CD14-positive monocyte (primary cell): ENCODE measurements around the gene ODC1. TPM values are rescaled to one million over a fixed set of nuclear protein-coding genes. Genes with fewer than 3 reads are reported as not detected.

Experiments used
- DNase-seq, 3 donors: peaks; one replicate each; pipeline ENCODE4 v3.0.0-alpha.2; 2011 to 2022
- H2AFZ ChIP-seq: 2 replicates; pipeline ENCODE4 v1.6.0; 2012; ENCODE audit warnings: mild to moderate bottlenecking, low read depth, low read length, inconsistent platforms; ENCODE audit not compliant: insufficient read depth, poor library complexity, severe bottlenecking
- H3K27ac ChIP-seq, 2 donors: 1 replicate in 1 of 2; 2 replicates in 1 of 2; pipeline ENCODE4 v1.5.1; 2012 to 2013; ENCODE audit warnings: low read length in 2 of 2, control low read depth in 1 of 2, inconsistent platforms in 1 of 2, low read depth in 1 of 2, mild to moderate bottlenecking in 1 of 2
- H3K27me3 ChIP-seq, 2 donors: one replicate each; pipeline versions ENCODE4 v1.6.0 to v1.6.1; 2011 to 2013; ENCODE audit warnings: low read length in 2 of 2; ENCODE audit not compliant: control insufficient read depth in 2 of 2, insufficient read depth in 2 of 2
- H3K36me3 ChIP-seq, 2 donors: replicated peaks in 1 of 2; 1 replicate in 1 of 2; 2 replicates in 1 of 2; pipeline versions ENCODE4 v1.5.1 to v1.6.1; 2012 to 2013; ENCODE audit warnings: low read length in 2 of 2, control low read depth in 1 of 2, inconsistent platforms in 1 of 2, mild to moderate bottlenecking in 1 of 2; ENCODE audit not compliant: insufficient read depth in 2 of 2, control insufficient read depth in 1 of 2
- H3K4me1 ChIP-seq, 2 donors: 1 replicate in 1 of 2; 2 replicates in 1 of 2; pipeline versions ENCODE4 v1.5.1 to v1.6.1; 2012 to 2013; ENCODE audit warnings: low read length in 2 of 2, control low read depth in 1 of 2, inconsistent platforms in 1 of 2, mild to moderate bottlenecking in 1 of 2, moderate library complexity in 1 of 2; ENCODE audit not compliant: insufficient read depth in 2 of 2, control insufficient read depth in 1 of 2
- H3K4me2 ChIP-seq: replicated peaks from 2 replicates; pipeline ENCODE3; 2012; ENCODE audit warnings: low read length, moderate library complexity, mild to moderate bottlenecking; ENCODE audit not compliant: poor library complexity, severe bottlenecking; ENCODE audit errors: extremely low read depth
- H3K4me3 ChIP-seq, 3 experiments: fragments of 200-600 bp in 1 of 3; sonication (generic) in 1 of 3; replicated peaks in 1 of 3; 1 replicate in 2 of 3; 2 replicates in 1 of 3; pipeline ENCODE4 v1.5.1; 2011 to 2013; ENCODE audit warnings: low read length in 3 of 3, mild to moderate bottlenecking in 3 of 3, control low read depth in 2 of 3, low read depth in 2 of 3, inconsistent platforms in 1 of 3, moderate library complexity in 1 of 3
- H3K79me2 ChIP-seq: 2 replicates; pipeline ENCODE4 v1.6.0; 2012; ENCODE audit warnings: mild to moderate bottlenecking, control low read depth, inconsistent platforms, low read length, moderate library complexity; ENCODE audit not compliant: insufficient read depth
- H3K9ac ChIP-seq: 2 replicates; pipeline ENCODE4 v1.6.0; 2017; ENCODE audit warnings: low read length, mild to moderate bottlenecking; ENCODE audit not compliant: insufficient read depth, poor library complexity, severe bottlenecking
- H3K9me3 ChIP-seq, 2 donors: replicated peaks in 1 of 2; 1 replicate in 1 of 2; 2 replicates in 1 of 2; pipeline versions ENCODE4 v1.5.1 to v1.6.1; 2012 to 2013; ENCODE audit warnings: low read length in 2 of 2, control low read depth in 1 of 2; ENCODE audit not compliant: control insufficient read depth in 1 of 2, insufficient read depth in 1 of 2
- H4K20me1 ChIP-seq: 2 replicates; pipeline ENCODE4 v1.6.0; 2012; ENCODE audit warnings: mild to moderate bottlenecking, low read length, control low read depth, moderate library complexity; ENCODE audit not compliant: insufficient read depth
- H3K27ac Mint-ChIP-seq, 7 donors: one replicate each; pipeline ENCODE4 v1.8.0; 2020; ENCODE audit warnings: mild to moderate bottlenecking in 7 of 7, mixed read lengths in 7 of 7, moderate library complexity in 6 of 7, inconsistent platforms in 2 of 7
- H3K27me3 Mint-ChIP-seq, 3 donors: one replicate each; pipeline ENCODE4 v1.8.0; 2021 to 2022; ENCODE audit warnings: low read depth in 3 of 3, mild to moderate bottlenecking in 3 of 3, mixed read lengths in 3 of 3, moderate library complexity in 3 of 3, inconsistent platforms in 1 of 3
- H3K36me3 Mint-ChIP-seq, 2 donors: one replicate each; pipeline ENCODE4 v1.8.0; 2020; ENCODE audit warnings: mixed read lengths in 2 of 2, inconsistent platforms in 1 of 2, mild to moderate bottlenecking in 1 of 2
- H3K4me1 Mint-ChIP-seq: one replicate; pipeline ENCODE4 v1.8.0; 2020; ENCODE audit warnings: mild to moderate bottlenecking, mixed read lengths
- H3K4me3 Mint-ChIP-seq, 2 donors: one replicate each; pipeline ENCODE4 v1.8.0; 2020; ENCODE audit warnings: mild to moderate bottlenecking in 2 of 2, mixed read lengths in 2 of 2, moderate library complexity in 1 of 2
- H3K9me3 Mint-ChIP-seq, 7 donors: one replicate each; pipeline ENCODE4 v1.8.0; 2020 to 2022; ENCODE audit warnings: mixed read lengths in 7 of 7, mild to moderate bottlenecking in 6 of 7, moderate library complexity in 6 of 7, inconsistent platforms in 2 of 7
- WGBS: methylation state at CpG from one replicate; pipeline ENCODE4 v1.1.5; 2013; ENCODE audit warnings: missing lambda C conversion rate; ENCODE audit not compliant: insufficient coverage; 5-methylcytosine and 5-hydroxymethylcytosine counted together
- intact Hi-C, 2 donors: fragments of 100-400 bp; cut with micrococcal nuclease; formaldehyde crosslinking; loops; one replicate each; pipeline versions ENCODE4 v1.15.0 to v1.15.1; 2023
- polyA plus RNA-seq, 3 donors: library from polyadenylated mRNA; depleted of rRNA in 1 of 3; unstranded in 2 of 3; stranded (reverse) in 1 of 3; fragments of 300-500 nt in 2 of 3; fragments of >200 nt in 1 of 3; fragmentation: Illumina TruSeq in 2 of 3; gene quantifications; 1 replicate in 2 of 3; 2 replicates in 1 of 3; pipeline ENCODE4 v1.2.3, GENCODE V29; 2012 to 2021
- TF ChIP-seq, protein P1 (sequence below): fragments of 200-600 bp; IDR thresholded peaks from one replicate; pipeline ENCODE4 v1.8.0; 2022; ENCODE audit warnings: antibody characterized with exemption, mild to moderate bottlenecking

The ODC1 gene
- polyA plus RNA-seq, 3 donors = 22.7 to 27.3 (median 23.6) TPM

DNA sequence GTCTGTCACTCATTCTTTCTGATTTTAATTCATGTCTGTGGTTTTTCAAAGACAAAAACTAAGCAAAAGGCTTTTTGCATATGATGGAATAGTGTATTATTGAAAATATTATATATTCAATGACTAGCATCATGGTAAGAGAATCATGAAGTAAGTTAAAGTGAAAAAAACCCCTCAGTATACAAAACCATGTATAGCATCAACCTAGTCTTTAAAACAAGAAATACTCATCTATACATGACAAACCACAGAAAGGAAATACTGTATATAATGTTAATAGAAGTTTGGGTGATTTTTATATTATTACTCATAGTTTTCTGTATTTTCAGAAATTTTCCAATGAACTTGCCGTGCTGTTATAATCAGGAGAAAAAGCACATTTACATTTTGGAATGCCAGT is 38.0 kb upstream of the ODC1 start:
- H3K4me3 ChIP-seq = no peak overlapping the region
- no peak for DNase-seq
- H4K20me1 ChIP-seq = no peaks in the 10 kb centered on the region
- Mint-ChIP-seq H3K27me3 (peaks cover 12 to 29% (median 15%) of the 10 kb centered on the region in 3 donors), H3K4me1 (no peaks in the 10 kb centered on the region), H3K4me3 (no peak overlapping the region), H3K36me3 (no peaks in the 10 kb centered on the region), H3K9me3 (peaks cover 0 to 2% (median 0%) of the 10 kb centered on the region in 7 donors), H3K27ac (no peak overlapping the region)
- H3K27me3 ChIP-seq = peaks cover 0 to 8% of the 10 kb centered on the region in 2 donors
- H3K9ac ChIP-seq = no peak overlapping the region
- no peak overlapping the region for H3K27ac ChIP-seq
- H3K36me3 ChIP-seq = no peaks in the 10 kb centered on the region
- no peaks in the 10 kb centered on the region for H3K9me3 ChIP-seq
- TF ChIP-seq, protein P1, sequence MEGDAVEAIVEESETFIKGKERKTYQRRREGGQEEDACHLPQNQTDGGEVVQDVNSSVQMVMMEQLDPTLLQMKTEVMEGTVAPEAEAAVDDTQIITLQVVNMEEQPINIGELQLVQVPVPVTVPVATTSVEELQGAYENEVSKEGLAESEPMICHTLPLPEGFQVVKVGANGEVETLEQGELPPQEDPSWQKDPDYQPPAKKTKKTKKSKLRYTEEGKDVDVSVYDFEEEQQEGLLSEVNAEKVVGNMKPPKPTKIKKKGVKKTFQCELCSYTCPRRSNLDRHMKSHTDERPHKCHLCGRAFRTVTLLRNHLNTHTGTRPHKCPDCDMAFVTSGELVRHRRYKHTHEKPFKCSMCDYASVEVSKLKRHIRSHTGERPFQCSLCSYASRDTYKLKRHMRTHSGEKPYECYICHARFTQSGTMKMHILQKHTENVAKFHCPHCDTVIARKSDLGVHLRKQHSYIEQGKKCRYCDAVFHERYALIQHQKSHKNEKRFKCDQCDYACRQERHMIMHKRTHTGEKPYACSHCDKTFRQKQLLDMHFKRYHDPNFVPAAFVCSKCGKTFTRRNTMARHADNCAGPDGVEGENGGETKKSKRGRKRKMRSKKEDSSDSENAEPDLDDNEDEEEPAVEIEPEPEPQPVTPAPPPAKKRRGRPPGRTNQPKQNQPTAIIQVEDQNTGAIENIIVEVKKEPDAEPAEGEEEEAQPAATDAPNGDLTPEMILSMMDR = no peak
- H3K4me1 ChIP-seq = no peaks in the 10 kb centered on the region
- no peak overlapping the region for H2AFZ ChIP-seq
- H3K79me2 ChIP-seq = no peaks in the 10 kb centered on the region
- no CpG with 5 or more reads among the region's 1 CpG for WGBS
- H3K4me2 ChIP-seq = no peak overlapping the region
- intact Hi-C loops = no loop called here

DNA sequence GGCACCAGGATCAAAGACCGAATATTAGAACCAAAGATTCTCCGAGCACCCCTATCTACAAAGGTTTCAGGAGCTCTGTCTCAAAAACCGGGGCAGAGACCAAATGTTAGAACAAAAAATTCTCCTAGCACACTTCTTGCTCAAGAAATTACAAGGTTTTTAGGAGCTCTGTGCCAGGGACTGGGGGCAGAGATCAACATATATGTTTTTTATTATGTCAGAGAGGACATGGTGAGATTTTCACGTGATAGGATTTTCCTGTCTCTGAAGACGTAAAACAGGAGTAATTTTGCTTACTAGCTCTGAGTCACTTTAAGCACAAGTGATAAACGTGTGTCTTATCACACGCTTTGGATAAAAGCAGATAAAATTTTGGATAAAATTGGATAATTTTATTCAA is 34.8 kb upstream of the ODC1 start:
- WGBS = 70% methylated on average over 2 of the region's 7 CpGs
- intact Hi-C loops = no loop called here
- TF ChIP-seq, protein P1 = no peak

More for the DNA sequence above, 34.8 kb upstream of the ODC1 start:
- Histone ChIP-seq H3K27me3 (peaks cover 0 to 8% of the 10 kb centered on the region in 2 donors), H3K4me3 (no peak overlapping the region), H3K9me3 (no peaks in the 10 kb centered on the region), H3K27ac (no peak overlapping the region), H4K20me1 (no peaks in the 10 kb centered on the region), H3K9ac (no peak overlapping the region), H3K4me2 (no peak overlapping the region), H3K4me1 (no peaks in the 10 kb centered on the region), H3K79me2 (no peaks in the 10 kb centered on the region), H3K36me3 (no peaks in the 10 kb centered on the region), H2AFZ (no peak overlapping the region)
- no peak for DNase-seq
- peaks cover 13 to 29% (median 17%) of the 10 kb centered on the region in 3 donors for H3K27me3 Mint-ChIP-seq
- no peak overlapping the region for H3K4me3 Mint-ChIP-seq
- H3K9me3 Mint-ChIP-seq = no peaks in the 10 kb centered on the region
- H3K27ac Mint-ChIP-seq = no peak overlapping the region
- H3K4me1 Mint-ChIP-seq = no peaks in the 10 kb centered on the region
- H3K36me3 Mint-ChIP-seq = no peaks in the 10 kb centered on the region
